ENCODE data around the gene HECTD4. TPM values are rescaled to one million over a fixed set of nuclear protein-coding genes. Genes with fewer than 3 reads are reported as not detected.

HECTD4 gene
- total RNA-seq, 1 experiment from 2014 or later = 24.6 TPM

- Histone ChIP-seq H3K9ac (ENCODE audit: low read length) (no peak overlapping the region), H3K27ac (ENCODE audit: low read length) (no peak overlapping the region)
- DNase-seq = no peak
Observed at GRCh38 chr12:112282920-112283319, 99.3 kb downstream of the HECTD4 start.

GRCh38 chr12:112275836-112276235 lies 106.4 kb downstream of the HECTD4 start:
- BruUV-seq (replicated peaks) = no TSS peak
- no peak for TF ChIP-seq EZH2 (IDR thresholded peaks at IDR 0.05; ENCODE audit: low read length, unreplicated experiment)
- TF ChIP-seq CTCF (conservative IDR thresholded peaks at IDR 0.05; ENCODE audit: low read depth, low read length) = no peak
- no peak for TF ChIP-seq EZH2phosphoT487 (IDR thresholded peaks at IDR 0.05; ENCODE audit: borderline replicate concordance, low read length)
- intact Hi-C loops (cut with micrococcal nuclease) = no loop called here

More at GRCh38 chr12:112282920-112283319, 99.3 kb downstream of the HECTD4 start:
- Histone ChIP-seq H3K9me2 (replicated peaks; ENCODE audit: low read length) (no peaks in the 10 kb centered on the region), H3K27me3 (ENCODE audit: low read length) (no peaks in the 10 kb centered on the region), H3K4me2 (ENCODE audit: low read length) (no peak overlapping the region), H3K4me1 (ENCODE audit: insufficient read depth, low read length) (no peaks in the 10 kb centered on the region), H3K9me3 (ENCODE audit: low read length) (no peaks in the 10 kb centered on the region), H3K4me3 (ENCODE audit: low read length) (no peak overlapping the region), H3K36me3 (ENCODE audit: low read depth, low read length) (no peaks in the 10 kb centered on the region; the same call in 1 of the 2 replicates), H3K79me2 (ENCODE audit: low read length) (no peaks in the 10 kb centered on the region), H4K20me1 (ENCODE audit: low read length) (no peaks in the 10 kb centered on the region), H2AFZ (ENCODE audit: low read length) (no peak overlapping the region), H3F3A (ENCODE audit: low read length, unreplicated experiment) (no peaks in the 10 kb centered on the region)
- intact Hi-C loops (cut with micrococcal nuclease) = no loop called here
- TF ChIP-seq EZH2 (IDR thresholded peaks at IDR 0.05; ENCODE audit: low read length, unreplicated experiment) (no peak), EZH2phosphoT487 (IDR thresholded peaks at IDR 0.05; ENCODE audit: borderline replicate concordance, low read length) (no peak), CTCF (conservative IDR thresholded peaks at IDR 0.05; ENCODE audit: low read depth, low read length) (no peak)
- BruUV-seq (replicated peaks) = no TSS peak
- ATAC-seq = no peak
- ChIA-PET POLR2A (ENCODE audit: unreplicated experiment) (no interaction called here), CTCF (no interaction called here)

GRCh38 chr12:112275207-112275606 lies 107.0 kb downstream of the HECTD4 start:
- DNase-seq (no peak), ATAC-seq (no peak; the same call in 1 of the 2 replicates)
- Histone ChIP-seq H3K4me1 (ENCODE audit: insufficient read depth, low read length) (no peaks in the 10 kb centered on the region), H3K4me2 (ENCODE audit: low read length) (no peak overlapping the region), H4K20me1 (ENCODE audit: low read length) (no peaks in the 10 kb centered on the region), H2AFZ (ENCODE audit: low read length) (no peak overlapping the region), H3K4me3 (ENCODE audit: low read length) (no peak overlapping the region), H3K9ac (ENCODE audit: low read length) (no peak overlapping the region), H3K27me3 (ENCODE audit: low read length) (no peaks in the 10 kb centered on the region), H3K36me3 (ENCODE audit: low read depth, low read length) (peaks cover 8% of the 10 kb centered on the region; the same call in 1 of the 2 replicates), H3F3A (ENCODE audit: low read length, unreplicated experiment) (no peaks in the 10 kb centered on the region), H3K9me3 (ENCODE audit: low read length) (no peaks in the 10 kb centered on the region), H3K79me2 (ENCODE audit: low read length) (no peaks in the 10 kb centered on the region), H3K27ac (ENCODE audit: low read length) (no peak overlapping the region), H3K9me2 (replicated peaks; ENCODE audit: low read length) (no peaks in the 10 kb centered on the region)
- ChIA-PET CTCF (interaction anchor here (0.5 kb wide), 1 partner anchor 112 kb away, joined by 6 read pairs; no protein-coding TSS in a partner anchor), POLR2A (ENCODE audit: unreplicated experiment) (no interaction called here)
- TF ChIP-seq CTCF (conservative IDR thresholded peaks at IDR 0.05; ENCODE audit: low read depth, low read length) (no peak), EZH2phosphoT487 (IDR thresholded peaks at IDR 0.05; ENCODE audit: borderline replicate concordance, low read length) (no peak), EZH2 (IDR thresholded peaks at IDR 0.05; ENCODE audit: low read length, unreplicated experiment) (no peak)
- BruUV-seq (replicated peaks) = no TSS peak
- intact Hi-C loops (cut with micrococcal nuclease) = no loop called here

More at GRCh38 chr12:112275836-112276235, 106.4 kb downstream of the HECTD4 start:
- Histone ChIP-seq H3K27me3 (ENCODE audit: low read length) (no peaks in the 10 kb centered on the region), H3K36me3 (ENCODE audit: low read depth, low read length) (peaks cover 6% of the 10 kb centered on the region; the same call in 1 of the 2 replicates), H3K9me2 (replicated peaks; ENCODE audit: low read length) (no peaks in the 10 kb centered on the region), H3K27ac (ENCODE audit: low read length) (no peak overlapping the region), H2AFZ (ENCODE audit: low read length) (no peak overlapping the region), H3K79me2 (ENCODE audit: low read length) (no peaks in the 10 kb centered on the region), H4K20me1 (ENCODE audit: low read length) (no peaks in the 10 kb centered on the region), H3K4me1 (ENCODE audit: insufficient read depth, low read length) (no peaks in the 10 kb centered on the region), H3K4me3 (ENCODE audit: low read length) (no peak overlapping the region), H3K9me3 (ENCODE audit: low read length) (no peaks in the 10 kb centered on the region), H3K4me2 (ENCODE audit: low read length) (no peak overlapping the region), H3K9ac (ENCODE audit: low read length) (no peak overlapping the region), H3F3A (ENCODE audit: low read length, unreplicated experiment) (no peaks in the 10 kb centered on the region)
- no peak for ATAC-seq
- ChIA-PET CTCF (interaction anchor here (0.5 kb wide), 1 partner anchor 111 kb away, joined by 6 read pairs; no protein-coding TSS in a partner anchor), POLR2A (ENCODE audit: unreplicated experiment) (no interaction called here)
- no peak for DNase-seq

Measured in PC-3 (cell line).